HepG2 (cell line): ENCODE measurements around the gene CHCHD6. TPM values are rescaled to one million over a fixed set of nuclear protein-coding genes. Genes with fewer than 3 reads are reported as not detected.
A peak's percentile ranks its signal among the peaks of the same experiment; 100 is the strongest.

ENCODE experiments used
- ATAC-seq: fragments of 200-7000 bp; cut with Tn5 transposase; 3 replicates; pipeline ENCODE4 v1.9.1; 2020; ENCODE audit warnings: mild to moderate bottlenecking, moderate library complexity
- BruUV-seq: library from RNA; stranded (reverse); fragments of 400-500 nt; replicated peaks from 2 replicates; lab custom pipeline; 2021; lab: Mats Ljungman, UMichigan
- CTCF ChIA-PET: fragments of 300-600 bp; formaldehyde crosslinking; extraction: SDS; loops from one replicate; lab custom pipeline; 2021; ENCODE audit warnings: low total read pairs, inconsistent platforms, low intra/inter-chr PET ratio; lab: Yijun Ruan, JAX
- POLR2A ChIA-PET: fragments of 350-600 bp; sonication (Branson Sonifier 250); formaldehyde crosslinking; loops from one replicate; lab custom pipeline; 2020; ENCODE audit warnings: antibody characterized with exemption, inconsistent platforms; lab: Yijun Ruan, JAX
- DNase-seq: peaks from one replicate; pipeline ENCODE4 v3.0.0-alpha.2; 2015; ENCODE audit warnings: low spot score
- FAIRE-seq: peaks from 3 replicates; lab custom pipeline; 2011; peaks lifted over from hg19 to GRCh38; lab: Jason Lieb, UNC
- H2AFZ ChIP-seq: one replicate; pipeline ENCODE4 v1.6.1; 2011; ENCODE audit warnings: low read length, inconsistent platforms
- H3K27ac ChIP-seq: fragments of 300-600 bp; 3 replicates; pipeline ENCODE4 v1.8.0; 2011; ENCODE audit warnings: mixed run types, mild to moderate bottlenecking, mixed read lengths, low read length, inconsistent platforms; ENCODE audit not compliant: insufficient read depth; ENCODE audit errors: extremely low read length
- H3K27me3 ChIP-seq, 2 experiments: fragments of 200-600 bp in 1 of 2; 2 replicates in 1 of 2; 3 replicates in 1 of 2; pipeline versions ENCODE4 v1.6.0 to v1.8.0; 2011; ENCODE audit warnings: low read length in 2 of 2, mild to moderate bottlenecking in 2 of 2, moderate library complexity in 2 of 2, inconsistent platforms in 1 of 2; ENCODE audit not compliant: insufficient read depth in 2 of 2, control insufficient read depth in 1 of 2
- H3K36me3 ChIP-seq, 2 experiments: fragments of 200-600 bp in 1 of 2; replicated peaks in 1 of 2; 2 replicates in 1 of 2; 3 replicates in 1 of 2; pipeline versions ENCODE4 v1.5.1 to v1.8.0; 2011; ENCODE audit warnings: low read length in 2 of 2, inconsistent platforms in 1 of 2; ENCODE audit not compliant: insufficient read depth in 2 of 2, control insufficient read depth in 1 of 2
- H3K4me1 ChIP-seq: 2 replicates; pipeline ENCODE4 v1.5.1; 2012; ENCODE audit warnings: low read length, inconsistent platforms; ENCODE audit not compliant: insufficient read depth
- H3K4me2 ChIP-seq: 2 replicates; pipeline ENCODE4 v1.6.0; 2011; ENCODE audit warnings: low read depth, low read length, inconsistent platforms
- H3K4me3 ChIP-seq, 3 experiments: fragments of 200-600 bp in 1 of 3; sonication (generic), shearing (Covaris generic) in 1 of 3; replicated peaks in 1 of 3; 2 replicates each; pipeline ENCODE4 v1.5.1; 2011 to 2016; ENCODE audit warnings: low read length in 3 of 3, inconsistent platforms in 2 of 3, low read depth in 2 of 3, mild to moderate bottlenecking in 2 of 3, control low read depth in 1 of 3, mixed read lengths in 1 of 3; ENCODE audit not compliant: insufficient read depth in 1 of 3
- H3K79me2 ChIP-seq: one replicate; pipeline ENCODE4 v1.6.1; 2011; ENCODE audit warnings: low read length, inconsistent platforms; ENCODE audit not compliant: insufficient read depth
- H3K9ac ChIP-seq: 2 replicates; pipeline ENCODE4 v1.6.0; 2011; ENCODE audit warnings: mild to moderate bottlenecking, low read depth, low read length, inconsistent platforms; ENCODE audit not compliant: insufficient read depth
- H3K9me3 ChIP-seq: 2 replicates; pipeline ENCODE4 v1.5.1; 2012; ENCODE audit warnings: mild to moderate bottlenecking, low read length
- H4K20me1 ChIP-seq: 2 replicates; pipeline ENCODE4 v1.6.0; 2011; ENCODE audit warnings: inconsistent platforms, mild to moderate bottlenecking, low read length, moderate library complexity; ENCODE audit not compliant: insufficient read depth
- GFI1 ChIP-seq: sonication (generic); formaldehyde crosslinking; IDR thresholded peaks from 2 replicates; pipeline ENCODE4 v1.5.0; 2020; ENCODE audit warnings: missing genetic modification reagents, mild to moderate bottlenecking, borderline replicate concordance
- HNF1B ChIP-seq: sonication (generic); formaldehyde crosslinking; IDR thresholded peaks from 2 replicates; pipeline ENCODE4 v1.5.1; 2020; ENCODE audit warnings: mild to moderate bottlenecking, moderate library complexity, missing genetic modification reagents
- MEIS1 ChIP-seq: sonication (generic); formaldehyde crosslinking; IDR thresholded peaks from 2 replicates; pipeline ENCODE4 v1.9.0; 2021; ENCODE audit warnings: mild to moderate bottlenecking, missing genetic modification reagents, moderate library complexity, borderline replicate concordance
- NFATC3 ChIP-seq: sonication (generic); formaldehyde crosslinking; IDR thresholded peaks from 2 replicates; pipeline ENCODE4 v1.5.1; 2020; ENCODE audit warnings: mild to moderate bottlenecking, missing genetic modification reagents
- NR2F6 ChIP-seq, 2 experiments: IDR thresholded peaks; 2 replicates each; pipeline ENCODE4 v1.6.1; 2016; ENCODE audit warnings: antibody characterized with exemption in 1 of 2, mild to moderate bottlenecking in 1 of 2
- PCBP2 ChIP-seq: fragments of 200-400 bp; formaldehyde crosslinking; optimal IDR thresholded peaks from 2 replicates; pipeline ENCODE3; 2018; ENCODE audit warnings: low read length, low read depth; ENCODE audit not compliant: poor library complexity, severe bottlenecking
- SRSF9 ChIP-seq: fragments of 200-400 bp; formaldehyde crosslinking; IDR thresholded peaks from 2 replicates; pipeline ENCODE4 v1.6.1; 2018; ENCODE audit warnings: borderline replicate concordance, mild to moderate bottlenecking, low read depth, low read length; ENCODE audit not compliant: insufficient read depth, poor library complexity, severe bottlenecking
- TBL1XR1 ChIP-seq: fragments of 150-350 bp; IDR thresholded peaks from 2 replicates; pipeline ENCODE4 v1.6.1; 2014; ENCODE audit warnings: borderline replicate concordance, low read length; ENCODE audit not compliant: partially characterized antibody
- WIZ ChIP-seq: sonication (generic); formaldehyde crosslinking; IDR thresholded peaks from 2 replicates; pipeline ENCODE4 v1.5.1; 2020; ENCODE audit warnings: mild to moderate bottlenecking, missing genetic modification reagents
- ZC3H13 ChIP-seq: sonication (generic); formaldehyde crosslinking; IDR thresholded peaks from 2 replicates; pipeline ENCODE4 v1.8.1; 2023; ENCODE audit warnings: mild to moderate bottlenecking, missing genetic modification reagents, moderate library complexity
- ZNF225 ChIP-seq: sonication (generic); formaldehyde crosslinking; IDR thresholded peaks from 2 replicates; pipeline ENCODE4 v1.4.0; 2020; ENCODE audit warnings: mild to moderate bottlenecking, missing genetic modification reagents
- ZNF280D ChIP-seq: sonication (generic); formaldehyde crosslinking; IDR thresholded peaks from 2 replicates; pipeline ENCODE4 v1.5.1; 2020; ENCODE audit warnings: mild to moderate bottlenecking, missing genetic modification reagents
- ZNF547 ChIP-seq: sonication (generic); formaldehyde crosslinking; IDR thresholded peaks from 2 replicates; pipeline ENCODE4 v1.5.1; 2020; ENCODE audit warnings: mild to moderate bottlenecking, missing genetic modification reagents
- ZNF652 ChIP-seq: IDR thresholded peaks from 2 replicates; pipeline ENCODE4 v1.6.1; 2016; ENCODE audit warnings: low read depth, borderline replicate concordance
- ZNF7 ChIP-seq: IDR thresholded peaks from 2 replicates; pipeline ENCODE4 v1.6.1; 2016; ENCODE audit warnings: missing biosample characterization, missing genetic modification reagents
- ZNF850 ChIP-seq: sonication (generic); formaldehyde crosslinking; conservative IDR thresholded peaks from 2 replicates; pipeline ENCODE4 v1.9.0; 2021; ENCODE audit warnings: mild to moderate bottlenecking, missing genetic modification reagents
- WGBS: methylation state at CpG from one replicate; pipeline ENCODE4 v1.1.6; 2017; ENCODE audit warnings: low lambda C conversion rate; 5-methylcytosine and 5-hydroxymethylcytosine counted together
- in situ Hi-C: cut with HindIII; loops from 2 replicates; pipeline ENCODE4 v1.10.0; 2017; ENCODE audit warnings: low pct_unique_long_range_greater_than_20kb; ENCODE audit not compliant: extremely low pct_ligation_motif_present
- intact Hi-C: fragments of 100-400 bp; cut with micrococcal nuclease; formaldehyde crosslinking; loops from one replicate; pipeline ENCODE4 v1.10.0; 2022; ENCODE audit not compliant: unreplicated experiment
- polyA plus RNA-seq, 8 experiments: library from polyadenylated mRNA; depleted of rRNA in 3 of 8; stranded (reverse) in 7 of 8; unstranded in 1 of 8; fragments of >200 nt; fragmentation: Illumina TruSeq in 4 of 8; extraction: Trizol in 4 of 8; gene quantifications; 2 replicates each; pipeline versions ENCODE4 v1.2.1 to v1.2.3, GENCODE V29; 2011 to 2016; ENCODE audit warnings: low read depth in 4 of 8, missing spikeins in 1 of 8, mixed read lengths in 1 of 8; ENCODE audit not compliant: insufficient read depth in 1 of 8
- total RNA-seq, 5 experiments: library from RNA; depleted of rRNA; stranded (reverse); fragments of >200 nt; fragmentation: Illumina TruSeq; extraction: Trizol; gene quantifications; 2 replicates each; pipeline ENCODE4 v1.2.3, GENCODE V29; 2016; ENCODE audit warnings: low read depth in 1 of 5
- TF ChIP-seq, protein P1 (sequence below): sonication (generic); formaldehyde crosslinking; IDR thresholded peaks from 2 replicates; pipeline ENCODE4 v1.4.0; 2020; ENCODE audit warnings: missing genetic modification reagents

CHCHD6 gene
- total and polyA plus RNA-seq, 2 of the 13 experiments (the other 11 are each of a cell fraction or from before 2014, with no cell fraction given): 20.3 to 20.8 TPM

GRCh38 chr3:126751611-126752302, 47.7 kb downstream of the CHCHD6 start:
- in situ Hi-C loops: loop anchor here (5.0 to 10.0 kb wide), 3 partner anchors 211 to 703 kb away; no protein-coding TSS in a partner anchor
- H4K20me1 ChIP-seq: peaks cover 3% of the 10 kb centered on the region; the same call in 1 of the 2 replicates
- H3K27ac ChIP-seq: no peak overlapping the region
- no peak for DNase-seq
- H3K27me3 ChIP-seq: no peaks in the 10 kb centered on the region; a peak in 1 of 5 replicates
- ATAC-seq: peak; percentile 11; the same call in 2 of the 3 replicates
- peaks cover 23% of the 10 kb centered on the region for H3K4me1 ChIP-seq
- ChIA-PET POLR2A (no interaction called here), CTCF (interaction anchor here (1.2 to 2.2 kb wide), 3 partner anchors 230 to 793 kb away, joined by 4 to 11 read pairs (median 7); no protein-coding TSS in a partner anchor)
- no peaks in the 10 kb centered on the region for H3K9me3 ChIP-seq
- no peak for FAIRE-seq
- no peak overlapping the region for H3K4me3 ChIP-seq
- BruUV-seq: no TSS peak
- H3K36me3 ChIP-seq: 0 out of 5 replicates have a peak, but pooled peaks cover 0 to 7% of the 10 kb centered on the region in 2 experiments
- 77% methylated on average over 6 of the region's 7 CpGs for WGBS
- no peaks in the 10 kb centered on the region for H3K79me2 ChIP-seq
- H3K9ac ChIP-seq: no peak overlapping the region
- intact Hi-C loops: loop anchor here (1.0 to 5.0 kb wide), 4 partner anchors 209 to 551 kb away; partner anchors contain the start of gene PLXNA1
- no peak overlapping the region for H3K4me2 ChIP-seq
- H2AFZ ChIP-seq: no peak overlapping the region
- TF ChIP-seq ZNF850: no peak
- TF ChIP-seq ZNF225 (CRISPR knock-in tag): no peak
- TF ChIP-seq WIZ: no peak
- TF ChIP-seq TBL1XR1: no peak
- no peak for TF ChIP-seq PCBP2
- TF ChIP-seq ZNF547 (CRISPR knock-in tag): no peak
- TF ChIP-seq ZNF280D (CRISPR knock-in tag): no peak
- TF ChIP-seq NFATC3 (CRISPR knock-in tag): no peak
- TF ChIP-seq NR2F6 (IDR thresholded peaks at IDR 0.05): no peak
- no peak for TF ChIP-seq NR2F6 (CRISPR knock-in tag; IDR thresholded peaks at IDR 0.05)
- TF ChIP-seq, protein P1, sequence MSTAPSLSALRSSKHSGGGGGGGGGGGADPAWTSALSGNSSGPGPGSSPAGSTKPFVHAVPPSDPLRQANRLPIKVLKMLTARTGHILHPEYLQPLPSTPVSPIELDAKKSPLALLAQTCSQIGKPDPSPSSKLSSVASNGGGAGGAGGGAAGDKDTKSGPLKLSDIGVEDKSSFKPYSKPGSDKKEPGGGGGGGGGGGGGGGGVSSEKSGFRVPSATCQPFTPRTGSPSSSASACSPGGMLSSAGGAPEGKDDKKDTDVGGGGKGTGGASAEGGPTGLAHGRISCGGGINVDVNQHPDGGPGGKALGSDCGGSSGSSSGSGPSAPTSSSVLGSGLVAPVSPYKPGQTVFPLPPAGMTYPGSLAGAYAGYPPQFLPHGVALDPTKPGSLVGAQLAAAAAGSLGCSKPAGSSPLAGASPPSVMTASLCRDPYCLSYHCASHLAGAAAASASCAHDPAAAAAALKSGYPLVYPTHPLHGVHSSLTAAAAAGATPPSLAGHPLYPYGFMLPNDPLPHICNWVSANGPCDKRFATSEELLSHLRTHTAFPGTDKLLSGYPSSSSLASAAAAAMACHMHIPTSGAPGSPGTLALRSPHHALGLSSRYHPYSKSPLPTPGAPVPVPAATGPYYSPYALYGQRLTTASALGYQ: no peak
- TF ChIP-seq GFI1: no peak
- TF ChIP-seq HNF1B (CRISPR knock-in tag): no peak
- no peak for TF ChIP-seq SRSF9
- TF ChIP-seq ZC3H13: no peak
- TF ChIP-seq ZNF7 (CRISPR knock-in tag): no peak
- TF ChIP-seq ZNF652 (CRISPR knock-in tag): no peak
- no peak for TF ChIP-seq MEIS1 (CRISPR knock-in tag)
